GM12878 (cell line): ENCODE data around the gene MTCL3.

Experiments
- BACH1 ChIP-seq: fragments of 450-650 bp; IDR thresholded peaks from 2 replicates; pipeline ENCODE4 v1.6.1; 2017; ENCODE audit warnings: mild to moderate bottlenecking, borderline replicate concordance
- CEBPZ ChIP-seq: fragments of 150-350 bp; IDR thresholded peaks from 2 replicates; pipeline ENCODE4 v1.6.1; 2016; ENCODE audit warnings: low read depth, low read length
- CHD2 ChIP-seq: IDR thresholded peaks from 2 replicates; pipeline ENCODE4 v1.6.1; 2011; ENCODE audit warnings: low read depth, low read length, improper control_type of control experiment, borderline replicate concordance
- CTCF ChIP-seq, 3 experiments: IDR thresholded peaks in 2 of 3; conservative IDR thresholded peaks in 1 of 3; 2 replicates each; pipeline ENCODE4 v1.5.1; 2011; ENCODE audit warnings: low read depth in 3 of 3, low read length in 3 of 3, mild to moderate bottlenecking in 3 of 3, control low read depth in 2 of 3, moderate library complexity in 2 of 3, inconsistent platforms in 1 of 3, mixed read lengths in 1 of 3; ENCODE audit not compliant: control insufficient read depth in 2 of 3, insufficient read depth in 1 of 3; ENCODE audit errors: extremely low read depth in 1 of 3
- EP300 ChIP-seq, 2 experiments: fragments of 150-350 bp in 1 of 2; IDR thresholded peaks; 2 replicates each; pipeline ENCODE4 v1.6.1; 2011 to 2012; ENCODE audit warnings: low read depth in 2 of 2, low read length in 2 of 2, borderline replicate concordance in 1 of 2, improper control_type of control experiment in 1 of 2, inconsistent platforms in 1 of 2; ENCODE audit not compliant: control insufficient read depth in 1 of 2
- ESRRA ChIP-seq: IDR thresholded peaks from 2 replicates; pipeline ENCODE4 v1.6.1; 2012; ENCODE audit warnings: mild to moderate bottlenecking, low read length, improper control_type of control experiment
- MEF2A ChIP-seq: IDR thresholded peaks from 2 replicates; pipeline ENCODE4 v1.6.1; 2011; ENCODE audit warnings: low read depth, mild to moderate bottlenecking, low read length, moderate library complexity; ENCODE audit not compliant: insufficient read depth
- MTA2 ChIP-seq: fragments of 450-650 bp; IDR thresholded peaks from 2 replicates; pipeline ENCODE4 v1.6.1; 2016; ENCODE audit warnings: low read depth, mild to moderate bottlenecking, moderate library complexity
- POLR2A ChIP-seq: IDR thresholded peaks from 2 replicates; pipeline ENCODE4 v1.6.1; 2011; ENCODE audit warnings: low read depth, mild to moderate bottlenecking, low read length
- RCOR1 ChIP-seq: conservative IDR thresholded peaks from 2 replicates; pipeline ENCODE4 v1.6.1; 2012; ENCODE audit warnings: low read depth, low read length, improper control_type of control experiment
- SP1 ChIP-seq: IDR thresholded peaks from one replicate; pipeline ENCODE4 v1.6.1; 2011; ENCODE audit warnings: low read depth, low read length
- TARDBP ChIP-seq: IDR thresholded peaks from 2 replicates; pipeline ENCODE4 v1.6.1; 2016; ENCODE audit warnings: borderline replicate concordance
- ZNF274 ChIP-seq: IDR thresholded peaks from one replicate; pipeline ENCODE4 v1.8.0; 2011; ENCODE audit not compliant: insufficient read length, insufficient read depth
- TF ChIP-seq, protein P1 (sequence below): IDR thresholded peaks from 2 replicates; pipeline ENCODE4 v1.6.1; 2012; ENCODE audit warnings: low read depth, low read length, improper control_type of control experiment

DNA sequence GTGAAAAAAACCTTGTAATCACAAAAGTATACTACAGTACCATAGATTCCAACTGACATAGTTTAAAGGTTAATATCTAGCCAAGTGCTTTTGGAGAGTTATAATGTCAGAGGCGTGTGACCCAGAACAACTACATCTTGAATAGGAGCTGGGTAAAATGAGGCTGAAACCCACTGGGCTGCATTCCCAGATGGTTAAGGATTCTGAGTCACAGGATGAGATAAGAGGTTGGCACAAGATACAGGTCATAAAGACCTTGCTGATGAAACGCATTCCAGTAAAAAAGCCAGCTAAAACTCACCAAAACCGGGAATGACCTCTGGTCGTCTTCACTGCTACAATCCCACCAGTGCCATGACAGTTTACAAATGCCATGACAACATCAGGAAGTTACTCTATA lies 37.5 kb downstream of the MTCL3 start:
- TF ChIP-seq MEF2A (no peak), ZNF274 (no peak), EP300 (IDR thresholded peaks at IDR 0.05; ENCODE audit: borderline replicate concordance in 1 of 2, control insufficient read depth in 1 of 2, low read depth in 2 of 2, low read length in 2 of 2) (no peak), CHD2 (no peak), CTCF (IDR thresholded peaks at IDR 0.05 in 2 of 3, conservative IDR thresholded peaks at IDR 0.05 in 1 of 3; ENCODE audit: control insufficient read depth in 2 of 3, extremely low read depth in 1 of 3, insufficient read depth in 1 of 3, low read depth in 3 of 3, low read length in 3 of 3) (no peak), ESRRA (no peak), RCOR1 (no peak), MTA2 (no peak), CEBPZ (no peak), POLR2A (no peak), SP1 (no peak), BACH1 (no peak), TARDBP (no peak)
- TF ChIP-seq, protein P1, sequence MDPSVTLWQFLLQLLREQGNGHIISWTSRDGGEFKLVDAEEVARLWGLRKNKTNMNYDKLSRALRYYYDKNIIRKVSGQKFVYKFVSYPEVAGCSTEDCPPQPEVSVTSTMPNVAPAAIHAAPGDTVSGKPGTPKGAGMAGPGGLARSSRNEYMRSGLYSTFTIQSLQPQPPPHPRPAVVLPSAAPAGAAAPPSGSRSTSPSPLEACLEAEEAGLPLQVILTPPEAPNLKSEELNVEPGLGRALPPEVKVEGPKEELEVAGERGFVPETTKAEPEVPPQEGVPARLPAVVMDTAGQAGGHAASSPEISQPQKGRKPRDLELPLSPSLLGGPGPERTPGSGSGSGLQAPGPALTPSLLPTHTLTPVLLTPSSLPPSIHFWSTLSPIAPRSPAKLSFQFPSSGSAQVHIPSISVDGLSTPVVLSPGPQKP: no peak
